Stimulated activated CD4-positive, alpha-beta T cell treated with anti-CD3 and anti-CD28 coated beads, TNF-alpha, amount 100 ng/mL, for 24 hours (primary cell): ENCODE measurements around the gene HIVEP1.

ENCODE experiments used
- DNase-seq, 3 experiments: peaks; one replicate each; pipeline ENCODE4 v3.0.0-alpha.2; 2020; ENCODE audit warnings: low read depth in 3 of 3

Gene HIVEP1

DNA sequence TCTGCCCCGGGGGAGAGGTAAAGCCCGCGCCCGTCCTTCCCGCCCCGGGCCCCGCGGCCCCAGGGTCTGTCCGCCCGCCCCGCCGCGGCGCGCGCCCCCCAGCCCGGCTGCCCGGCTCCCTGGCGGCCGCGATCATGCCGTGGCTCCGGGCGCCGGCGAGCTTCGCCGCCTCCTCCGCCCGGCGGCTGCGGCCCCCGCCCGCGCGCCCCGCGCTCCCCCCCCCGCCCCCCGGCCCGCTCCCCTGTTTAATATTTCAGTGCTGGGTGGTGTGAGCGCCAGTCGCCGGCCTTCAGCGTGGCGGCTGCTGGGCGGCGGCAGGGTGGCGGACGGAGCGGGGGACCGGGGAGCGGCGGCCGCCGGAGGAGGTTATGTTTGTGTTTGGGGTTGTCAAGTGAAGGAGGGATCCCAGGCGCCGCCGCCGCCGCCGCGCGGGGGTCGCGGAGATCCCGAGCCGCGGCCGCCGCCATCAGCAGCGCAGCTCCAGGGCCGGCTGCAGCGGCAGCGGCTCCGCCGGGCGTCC is at the start of gene HIVEP1:
HIVEP1 (plus strand) TSS at position 275 of the 520 bp plus-strand sequence. CDS start 3,317 bp downstream, outside the sequence.
- peak in 1 of 3 experiments; percentile 12 for DNase-seq

DNA sequence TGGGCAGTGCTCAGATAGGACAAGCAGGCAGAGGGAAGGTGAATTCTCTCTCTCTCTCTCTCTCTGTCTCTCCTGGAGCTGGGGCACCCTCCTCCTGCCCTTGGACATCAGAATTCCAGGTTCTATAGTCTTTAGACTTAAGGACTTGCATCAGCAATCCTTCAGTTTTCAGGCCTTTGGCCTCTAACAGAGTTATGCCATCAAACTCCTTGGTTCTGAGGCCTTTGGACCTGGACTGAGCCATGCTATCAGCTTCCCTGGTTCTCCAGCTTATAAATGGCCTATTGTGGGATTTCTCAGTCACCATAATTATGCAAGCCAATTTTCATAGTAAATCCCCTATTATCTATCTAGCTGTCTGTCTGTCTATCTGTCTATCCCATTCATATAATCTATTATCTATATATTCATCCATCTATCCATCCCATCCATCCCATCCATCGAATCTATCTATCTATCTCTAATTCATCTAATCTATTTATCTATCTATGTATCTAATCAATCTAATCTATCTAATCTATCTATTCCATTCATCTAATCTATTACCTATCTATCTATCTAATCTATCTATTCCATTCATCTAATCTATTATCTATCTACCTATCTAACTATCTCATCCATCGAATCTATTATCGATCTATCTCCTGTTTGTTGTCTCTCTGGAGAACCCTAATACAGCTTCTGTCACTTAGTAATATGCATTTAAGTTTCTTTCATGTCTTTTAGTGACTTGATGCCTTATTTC is 48.2 kb upstream of the HIVEP1 start:
- no peak for DNase-seq

DNA sequence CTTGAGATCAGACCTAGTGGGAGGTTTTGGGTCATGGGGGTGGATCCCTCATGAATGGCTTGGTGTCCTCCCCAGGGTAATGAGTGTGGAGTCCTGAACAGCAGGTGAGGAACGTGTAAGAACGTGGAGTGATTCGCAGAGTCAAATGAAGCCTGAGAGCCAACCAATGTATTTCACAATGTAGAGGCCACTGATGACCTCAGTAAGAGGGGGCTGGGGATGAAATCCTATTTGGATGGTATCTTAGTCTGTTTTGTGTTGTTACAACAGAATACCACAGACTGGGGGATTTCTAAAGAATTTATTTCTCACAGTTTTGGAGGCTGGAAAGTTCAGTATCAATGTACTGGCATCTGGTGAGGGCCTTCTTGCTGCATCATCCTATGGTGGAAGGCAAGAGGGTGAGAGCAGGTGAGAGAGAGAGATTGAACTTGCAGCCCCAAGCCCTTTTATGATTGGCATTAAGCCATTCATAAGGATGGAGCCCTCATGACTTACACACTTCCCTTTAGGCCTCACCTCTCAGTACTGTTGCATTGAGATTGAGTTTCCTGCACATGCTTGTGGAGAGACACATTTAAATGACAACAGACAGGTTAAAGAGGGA is 47.3 kb upstream of the HIVEP1 start:
- no peak for DNase-seq

DNA sequence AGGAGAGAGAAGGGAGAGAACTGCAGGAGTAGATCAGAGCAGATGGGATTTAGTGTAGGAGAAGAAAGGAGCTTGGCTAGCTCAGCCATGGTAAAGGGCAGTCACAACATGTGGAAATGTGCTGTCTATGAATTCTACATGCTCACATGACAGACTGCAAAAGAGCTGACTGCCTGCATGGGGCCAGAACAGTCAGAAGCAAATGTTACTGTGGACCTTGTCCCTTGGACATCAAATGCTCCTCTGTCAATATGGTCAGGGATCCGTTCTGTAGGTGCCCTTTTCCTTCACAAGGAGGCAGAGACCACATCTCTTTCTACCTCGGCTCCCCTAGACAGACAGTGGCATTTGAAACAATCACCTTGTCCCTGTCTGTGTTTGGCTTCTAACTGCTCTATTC is 46.6 kb upstream of the HIVEP1 start:
- no peak for DNase-seq

DNA sequence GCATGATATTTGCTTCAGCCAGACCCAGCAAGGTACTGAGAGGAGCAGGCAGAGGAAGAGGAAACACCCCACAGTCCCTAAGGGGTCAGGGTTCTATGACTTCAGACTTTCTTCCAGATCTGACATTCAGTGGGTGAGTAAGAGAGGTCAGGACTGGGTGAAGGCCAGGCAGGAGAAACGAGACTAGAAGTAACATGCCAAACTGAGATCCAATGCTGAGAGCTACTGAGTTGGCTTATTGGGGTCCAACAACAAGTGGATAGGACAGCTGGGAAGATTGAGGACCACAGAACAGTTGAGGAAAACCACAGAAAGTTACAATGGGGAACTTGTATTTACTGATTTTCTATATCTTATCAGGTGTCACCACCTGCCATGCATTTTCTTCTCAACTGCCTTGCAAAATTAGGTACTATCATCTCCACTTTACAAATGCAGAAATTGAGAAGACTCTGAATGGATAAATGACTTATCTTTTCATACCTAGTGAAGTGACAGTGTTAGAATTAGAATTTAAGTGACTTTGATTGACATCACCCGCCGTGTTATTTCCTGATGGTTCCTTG is 43.8 kb upstream of the HIVEP1 start:
- no peak for DNase-seq

DNA sequence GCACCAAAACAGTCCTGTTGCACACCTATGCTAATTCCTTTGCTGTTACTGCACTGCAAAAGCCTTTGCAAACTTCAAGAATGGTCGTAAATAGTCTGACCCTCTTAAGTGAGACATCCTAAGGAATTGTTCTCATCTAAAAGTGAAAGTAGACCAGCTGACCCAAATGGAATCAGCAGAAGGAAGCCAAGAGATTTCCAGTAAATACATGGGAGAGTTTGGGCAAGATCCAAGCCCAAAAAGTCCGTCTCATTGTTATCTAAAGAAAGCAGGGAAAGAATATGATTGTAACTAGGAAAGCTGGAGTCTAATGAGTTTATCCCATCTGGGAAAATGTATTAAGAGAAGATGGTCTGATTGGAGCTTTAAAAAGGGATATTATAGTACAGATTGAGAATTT is 43.0 kb upstream of the HIVEP1 start:
- DNase-seq, result no peak

DNA sequence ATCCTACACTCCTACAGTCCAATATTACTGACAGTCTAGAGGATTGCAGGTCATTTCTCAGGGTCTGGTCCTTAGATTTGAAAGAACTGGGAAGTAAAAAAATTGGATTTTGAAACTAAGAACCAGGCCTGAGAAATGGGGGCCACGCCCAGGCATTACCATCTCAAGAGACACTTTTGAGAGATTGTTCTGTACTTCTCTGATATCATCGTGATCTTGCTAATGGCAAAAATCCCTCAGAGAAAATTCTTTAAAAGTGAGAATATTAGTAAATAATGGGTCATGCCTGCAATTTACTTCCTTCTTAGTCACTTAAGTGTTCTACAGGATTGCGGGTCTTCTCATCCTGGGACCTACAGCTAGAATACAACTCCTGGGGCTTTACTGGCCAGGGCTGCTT is 42.0 kb upstream of the HIVEP1 start:
- DNase-seq, result no peak

DNA sequence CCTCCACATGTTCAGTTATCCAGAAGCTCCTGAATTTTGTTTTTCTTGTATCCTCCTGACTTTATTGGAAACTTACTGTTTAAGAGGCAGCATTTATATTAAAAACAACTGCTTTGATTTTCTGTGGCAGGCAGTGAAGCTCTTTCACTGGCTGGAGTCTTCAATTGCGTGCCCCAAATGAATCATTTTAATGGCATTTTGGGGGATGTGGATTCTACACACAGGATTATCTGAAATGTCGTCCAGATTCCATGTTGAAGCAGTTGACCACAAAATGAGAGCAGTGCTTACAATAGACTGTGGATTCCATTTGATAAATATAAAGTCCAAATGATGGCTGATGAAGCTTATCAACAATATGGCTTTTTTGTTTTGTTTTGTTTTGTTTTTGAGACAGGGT is 41.0 kb upstream of the HIVEP1 start:
- no peak for DNase-seq

DNA sequence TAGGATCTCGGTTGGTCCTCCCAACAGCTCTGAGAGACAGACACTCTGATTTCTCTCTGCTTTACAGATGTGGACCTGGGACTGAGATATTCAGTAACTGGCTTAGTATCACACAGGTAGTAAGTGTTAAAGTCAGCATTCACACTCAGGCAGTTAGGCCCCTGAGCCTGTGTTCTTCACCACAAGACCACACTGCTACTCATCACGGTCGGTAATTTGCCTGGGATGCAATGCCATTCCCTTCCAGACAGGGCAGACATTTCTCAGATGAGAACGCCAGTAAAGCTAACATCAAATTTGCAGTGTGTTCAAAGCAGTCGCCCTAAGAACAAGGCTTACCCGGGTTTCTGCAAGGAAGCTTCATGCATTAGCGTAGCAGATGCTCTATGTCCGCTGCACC is 39.8 kb upstream of the HIVEP1 start:
- no peak for DNase-seq

DNA sequence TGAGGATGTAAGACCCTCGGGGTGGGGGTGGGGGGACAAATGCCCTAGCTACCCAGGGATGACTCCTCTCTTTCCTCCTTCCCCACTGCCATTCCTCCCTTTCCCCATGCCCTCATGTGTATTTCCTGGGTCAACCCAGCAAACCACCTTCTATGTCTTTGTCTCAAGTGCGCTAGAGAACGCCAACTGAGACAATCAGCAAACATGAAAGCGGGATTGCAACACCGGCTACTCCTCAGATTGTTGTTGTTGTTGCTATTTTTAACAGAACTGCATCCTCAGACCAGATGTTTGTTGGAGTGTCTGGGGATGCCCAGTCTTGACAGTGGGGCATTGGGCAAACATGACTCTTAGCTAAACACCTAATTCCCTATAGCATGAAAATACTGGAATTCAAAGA is 39.3 kb upstream of the HIVEP1 start:
- no peak for DNase-seq

DNA sequence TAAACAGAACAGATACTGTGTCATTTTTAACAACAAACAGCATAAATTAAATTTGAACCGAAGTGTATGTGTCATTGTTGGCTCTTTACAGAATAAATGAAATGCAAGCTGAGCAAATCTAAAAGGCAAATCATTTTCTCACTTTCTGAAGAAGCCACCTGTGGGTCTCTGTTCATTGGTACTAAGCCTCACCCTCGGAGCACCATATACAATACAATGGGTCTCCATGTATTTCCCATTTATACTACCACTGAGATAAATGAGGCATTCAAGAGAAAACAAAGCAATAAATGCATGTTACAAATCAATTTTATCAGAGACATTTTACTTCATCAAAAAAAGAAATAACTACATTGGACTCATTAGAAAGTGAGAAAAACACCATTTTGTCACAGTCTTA is 38.9 kb upstream of the HIVEP1 start:
- DNase-seq, result no peak

DNA sequence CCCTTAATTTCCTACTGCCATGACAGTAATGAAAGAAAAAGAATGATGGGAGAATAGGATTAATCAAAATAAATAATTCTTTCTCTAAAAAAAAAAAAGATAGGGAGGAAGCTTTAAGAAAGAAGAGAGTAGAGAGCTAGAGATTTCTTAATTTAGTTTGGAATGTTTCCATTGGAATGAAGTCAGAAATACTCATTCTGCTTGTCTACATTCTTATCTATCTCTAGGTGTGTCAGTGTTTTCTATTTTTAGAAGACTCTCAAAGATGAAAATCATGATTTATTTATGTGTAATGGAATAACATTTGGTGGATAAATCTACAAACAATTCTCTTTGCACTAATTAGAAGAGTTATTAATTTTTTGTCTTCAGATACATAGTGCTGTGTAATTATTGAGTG is 38.0 kb upstream of the HIVEP1 start:
- no peak for DNase-seq

DNA sequence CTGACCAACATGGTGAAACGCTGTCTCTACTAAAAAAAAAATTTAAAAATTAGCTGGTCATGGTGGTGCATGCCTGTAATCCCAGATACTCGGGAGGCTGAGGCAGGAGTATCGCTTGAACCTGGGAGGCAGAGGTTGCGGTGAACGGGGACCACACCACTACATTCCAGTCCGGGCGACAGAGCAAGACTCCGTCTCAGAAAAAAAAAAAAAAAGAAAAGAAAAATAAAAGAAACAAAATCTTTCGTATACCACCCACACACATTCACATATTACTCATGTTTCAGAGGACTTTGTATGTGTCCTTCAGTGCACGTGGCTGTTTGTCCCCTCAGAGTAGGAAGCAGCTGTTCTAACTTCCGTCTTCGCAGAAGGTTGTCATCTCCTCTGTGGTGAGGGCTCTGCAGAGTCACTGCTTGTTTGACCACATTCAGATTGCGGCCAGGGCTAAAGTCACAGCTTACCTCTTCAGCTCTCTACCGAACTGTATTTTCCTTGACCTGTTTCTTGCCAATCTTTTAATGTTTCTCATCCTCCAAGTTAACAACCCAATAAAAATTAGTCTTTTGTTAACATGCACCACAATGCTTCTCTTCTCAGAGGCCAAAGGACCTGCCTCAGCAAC is 36.6 kb upstream of the HIVEP1 start:
- DNase-seq, result peak in 1 of 3 experiments; percentile 1

DNA sequence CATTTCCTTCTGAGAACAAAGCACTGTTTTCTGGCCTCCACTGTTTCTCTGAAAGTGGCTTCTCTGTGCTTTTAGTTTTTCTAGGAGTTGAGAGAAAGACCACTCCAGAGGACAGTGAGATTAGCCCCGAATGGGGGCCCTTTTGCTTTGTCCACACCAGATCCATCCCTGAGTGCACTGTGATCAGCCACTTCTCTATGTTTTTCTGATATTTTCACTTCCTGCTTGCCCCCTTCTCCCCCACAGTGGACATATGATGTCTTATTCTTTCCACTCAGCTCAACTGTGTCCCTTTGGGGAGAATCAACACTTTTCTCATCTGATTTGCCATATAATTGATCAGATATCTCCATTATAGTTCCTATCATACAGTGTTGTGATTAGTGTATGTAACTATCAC is 35.6 kb upstream of the HIVEP1 start:
- DNase-seq, result no peak

DNA sequence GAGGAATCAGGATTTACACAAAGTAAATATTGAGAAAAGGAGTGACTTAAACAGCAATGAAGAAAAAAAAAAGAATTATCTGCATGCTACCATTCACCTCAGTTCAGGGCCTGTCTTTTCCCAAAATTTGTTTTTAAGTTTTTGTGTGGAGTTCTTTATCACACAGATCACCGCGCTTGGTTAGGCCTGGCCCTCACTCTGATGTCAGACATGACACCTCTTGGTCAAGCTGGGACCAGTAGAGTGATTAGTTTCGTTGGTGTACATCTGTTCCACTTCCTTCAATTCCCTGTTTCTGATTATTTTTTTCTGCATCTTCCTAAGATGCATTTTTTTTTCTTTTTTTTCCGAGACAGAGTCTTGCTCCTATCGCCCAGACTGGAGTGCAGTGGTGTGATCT is 34.9 kb upstream of the HIVEP1 start:
- no peak for DNase-seq

DNA sequence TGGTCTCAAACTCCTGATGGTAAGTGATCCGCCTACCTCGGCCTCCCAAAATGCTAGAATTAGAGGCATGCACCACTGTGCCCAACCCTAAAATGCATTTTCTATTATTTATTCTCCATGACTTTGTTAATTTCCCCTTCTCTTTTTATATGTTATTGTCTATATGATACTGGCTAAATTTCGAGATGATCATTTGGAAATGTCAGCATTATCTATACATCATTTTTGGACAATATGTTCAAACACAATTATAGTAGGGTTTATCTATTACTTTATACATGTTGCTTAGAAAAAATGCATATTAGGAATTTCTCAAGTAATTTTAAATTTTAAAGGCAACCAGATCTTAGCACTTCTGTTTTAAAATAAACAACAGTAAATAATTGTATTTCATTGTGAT is 34.4 kb upstream of the HIVEP1 start:
- no peak for DNase-seq

DNA sequence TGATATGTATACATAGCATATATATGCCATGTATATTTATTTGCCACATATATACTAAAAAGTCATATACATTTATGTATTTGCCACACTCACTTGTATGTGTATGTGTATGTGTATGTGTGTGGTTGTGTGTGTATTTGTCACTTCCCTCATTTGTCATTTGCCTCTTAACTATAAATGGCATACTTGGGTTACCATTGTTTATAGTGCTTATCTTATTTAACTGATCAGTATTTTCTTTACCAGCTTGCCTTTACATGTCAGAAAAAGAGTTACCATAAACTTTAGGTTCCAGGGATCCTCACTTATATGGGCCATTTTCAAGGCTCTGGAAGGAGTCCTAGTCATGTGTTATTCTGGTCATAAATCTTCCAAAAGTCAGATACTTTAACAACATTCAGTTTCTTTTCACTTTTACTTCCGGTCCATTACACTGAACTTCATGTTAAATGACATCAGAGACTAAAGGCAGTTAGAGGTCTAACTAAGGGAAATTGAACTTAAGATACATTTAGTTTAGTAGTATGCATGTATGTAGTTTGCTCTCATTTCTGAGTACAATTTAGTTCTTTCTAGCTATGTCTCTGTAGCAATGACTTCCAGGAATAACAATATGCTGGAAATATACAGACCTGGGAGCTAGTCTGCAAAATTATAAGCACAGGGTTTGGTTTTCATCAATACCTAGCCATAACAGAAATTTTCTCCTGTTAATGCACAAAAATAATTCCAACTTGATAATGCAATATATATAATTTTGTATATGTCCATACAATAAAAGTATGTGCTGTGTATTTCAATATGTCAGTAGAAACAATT is 33.7 kb upstream of the HIVEP1 start:
- DNase-seq, result no peak

DNA sequence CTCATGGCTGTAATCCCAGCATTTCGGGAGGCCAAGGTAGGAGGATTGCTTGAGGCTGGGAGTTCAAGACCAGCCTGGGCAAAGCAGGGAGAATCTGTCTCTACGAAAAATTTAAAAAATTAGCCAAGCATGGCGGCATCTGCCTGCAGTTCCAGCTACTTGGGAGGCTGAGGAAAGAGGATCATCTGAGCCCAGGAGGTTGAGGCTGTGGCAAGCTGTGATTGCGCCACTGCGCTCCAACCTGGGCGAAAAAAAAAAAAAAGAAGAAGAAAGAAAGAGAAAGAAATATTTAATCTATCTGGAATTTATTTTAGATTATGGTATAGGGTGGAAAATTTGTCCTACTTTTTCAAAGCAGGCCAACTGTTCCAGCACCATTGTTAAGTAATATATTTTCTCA is 32.2 kb upstream of the HIVEP1 start:
- no peak for DNase-seq

DNA sequence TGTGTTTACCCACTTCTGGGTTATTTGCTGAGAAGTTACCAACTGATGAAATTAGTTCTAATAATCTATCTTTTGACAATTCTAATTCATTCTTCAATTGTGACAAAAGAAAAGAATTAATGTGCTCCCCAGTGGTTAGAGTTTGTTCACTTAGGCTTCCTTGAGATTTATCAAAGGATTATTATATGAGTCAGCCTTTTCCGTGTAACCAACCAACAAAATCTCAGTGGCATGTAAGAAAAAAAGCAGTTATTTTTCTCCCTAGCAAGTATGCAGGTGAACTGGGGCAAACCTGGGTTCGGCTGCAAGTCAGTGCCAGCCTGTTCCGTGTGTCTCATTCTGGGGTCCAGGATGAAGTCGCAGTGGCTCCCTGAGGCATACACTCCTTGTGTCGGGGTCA is 28.8 kb upstream of the HIVEP1 start:
- DNase-seq, result no peak

DNA sequence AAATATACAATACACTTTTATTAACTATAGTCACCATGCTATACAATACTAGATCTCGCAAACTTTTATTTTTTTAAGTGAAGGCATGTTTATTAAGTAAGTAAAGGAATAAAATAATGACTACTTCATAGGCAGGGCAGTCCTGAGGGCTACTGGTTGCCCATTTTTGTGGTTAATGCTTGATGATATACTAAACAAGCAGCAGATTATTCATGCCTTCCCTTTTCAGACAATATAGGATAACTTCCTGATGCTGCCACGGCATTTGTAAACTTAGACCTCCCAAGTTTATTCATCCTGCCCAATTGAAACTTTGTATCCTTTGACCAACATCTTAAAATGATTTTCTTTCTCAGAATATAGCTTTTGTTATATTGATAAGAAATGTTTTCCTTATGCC is 24.7 kb upstream of the HIVEP1 start:
- DNase-seq, result no peak

DNA sequence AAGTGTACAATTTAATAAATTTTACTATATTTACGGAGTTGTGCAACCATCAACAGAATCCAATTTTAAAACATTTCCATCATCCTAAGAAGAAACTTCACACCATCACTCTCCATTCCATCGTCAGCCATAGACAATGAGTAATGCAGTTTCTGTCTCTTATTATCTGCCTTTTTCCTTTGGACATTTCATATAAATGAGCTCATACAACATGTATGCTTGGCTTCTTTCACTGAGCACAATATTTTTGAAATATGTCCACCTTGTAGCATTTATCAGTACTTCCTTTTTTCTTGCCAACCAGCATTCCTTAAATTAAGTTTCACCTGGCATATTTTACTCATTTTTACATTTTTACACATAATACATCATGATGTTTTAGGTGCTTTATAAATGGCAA is 22.7 kb upstream of the HIVEP1 start:
- no peak for DNase-seq

DNA sequence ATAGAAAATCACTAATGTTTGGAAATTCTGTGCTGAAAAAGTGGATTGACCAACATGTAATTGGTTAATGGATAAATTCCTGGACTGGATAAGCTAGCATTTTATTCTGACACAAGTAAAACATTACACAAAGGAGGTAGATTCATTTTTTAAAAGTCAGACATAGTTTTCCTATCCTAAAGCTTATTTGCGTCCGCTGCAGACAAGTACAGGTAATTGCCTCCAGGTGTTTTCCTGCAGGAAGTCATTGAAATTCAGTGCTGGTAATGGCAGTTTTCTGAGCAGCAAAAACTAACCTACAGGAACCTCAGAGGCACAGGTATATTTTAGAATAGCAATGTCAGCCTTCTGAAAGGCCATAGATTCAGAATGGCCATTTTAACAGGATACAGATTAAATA is 20.0 kb upstream of the HIVEP1 start:
- DNase-seq, result no peak
